ENCODE data around the gene EFCC1. TPM values are rescaled to one million over a fixed set of nuclear protein-coding genes. Genes with fewer than 3 reads are reported as not detected.

Gene EFCC1
- total RNA-seq, 1 donor from 2014 or later = 15.9 TPM

GRCh38 chr3:128967748-128968355 lies 33.3 kb upstream of the EFCC1 start:
- TF ChIP-seq CTCF (IDR thresholded peaks at IDR 0.05; ENCODE audit: unreplicated experiment) = no peak

GRCh38 chr3:128969993-128970739 lies 30.9 kb upstream of the EFCC1 start:
- no peaks in the 10 kb centered on the region for H3K36me3 Mint-ChIP-seq (ENCODE audit: low read depth, unreplicated experiment)
- H3K9me3 Mint-ChIP-seq (ENCODE audit: unreplicated experiment) = no peaks in the 10 kb centered on the region
- no peak overlapping the region for H3K4me3 Mint-ChIP-seq (ENCODE audit: unreplicated experiment)
- TF ChIP-seq CTCF (IDR thresholded peaks at IDR 0.05; ENCODE audit: unreplicated experiment) = peak; percentile 86
- no peak overlapping the region for H3K27ac Mint-ChIP-seq (ENCODE audit: unreplicated experiment)
- no peaks in the 10 kb centered on the region for H3K27me3 Mint-ChIP-seq (ENCODE audit: unreplicated experiment)
- peak; percentile 55 for DNase-seq (ENCODE audit: low spot score)
- peaks cover 7% of the 10 kb centered on the region for H3K4me1 Mint-ChIP-seq (ENCODE audit: unreplicated experiment)

More at GRCh38 chr3:128967748-128968355, 33.3 kb upstream of the EFCC1 start:
- DNase-seq (ENCODE audit: low spot score) = no peak
- Mint-ChIP-seq H3K9me3 (ENCODE audit: unreplicated experiment) (no peaks in the 10 kb centered on the region), H3K4me1 (ENCODE audit: unreplicated experiment) (no peaks in the 10 kb centered on the region), H3K4me3 (ENCODE audit: unreplicated experiment) (no peak overlapping the region), H3K27me3 (ENCODE audit: unreplicated experiment) (no peaks in the 10 kb centered on the region), H3K27ac (ENCODE audit: unreplicated experiment) (no peak overlapping the region), H3K36me3 (ENCODE audit: low read depth, unreplicated experiment) (peaks cover 4% of the 10 kb centered on the region)

GRCh38 chr3:128970740-128971047 lies 30.4 kb upstream of the EFCC1 start:
- no peak for TF ChIP-seq CTCF (IDR thresholded peaks at IDR 0.05; ENCODE audit: unreplicated experiment)

GRCh38 chr3:128971421-128972100 lies 29.5 kb upstream of the EFCC1 start:
- Mint-ChIP-seq H3K9me3 (ENCODE audit: unreplicated experiment) (no peaks in the 10 kb centered on the region), H3K4me3 (ENCODE audit: unreplicated experiment) (no peak overlapping the region), H3K36me3 (ENCODE audit: low read depth, unreplicated experiment) (no peaks in the 10 kb centered on the region), H3K27me3 (ENCODE audit: unreplicated experiment) (no peaks in the 10 kb centered on the region), H3K4me1 (ENCODE audit: unreplicated experiment) (peaks cover 7% of the 10 kb centered on the region), H3K27ac (ENCODE audit: unreplicated experiment) (no peak overlapping the region)
- DNase-seq (ENCODE audit: low spot score) = no peak
- no peak for TF ChIP-seq CTCF (IDR thresholded peaks at IDR 0.05; ENCODE audit: unreplicated experiment)

More at GRCh38 chr3:128970740-128971047, 30.4 kb upstream of the EFCC1 start:
- H3K4me3 Mint-ChIP-seq (ENCODE audit: unreplicated experiment) = no peak overlapping the region
- no peaks in the 10 kb centered on the region for H3K9me3 Mint-ChIP-seq (ENCODE audit: unreplicated experiment)
- H3K4me1 Mint-ChIP-seq (ENCODE audit: unreplicated experiment) = peaks cover 7% of the 10 kb centered on the region
- H3K27ac Mint-ChIP-seq (ENCODE audit: unreplicated experiment) = no peak overlapping the region
- DNase-seq (ENCODE audit: low spot score) = no peak
- no peaks in the 10 kb centered on the region for H3K36me3 Mint-ChIP-seq (ENCODE audit: low read depth, unreplicated experiment)
- H3K27me3 Mint-ChIP-seq (ENCODE audit: unreplicated experiment) = no peaks in the 10 kb centered on the region
